ENCODE results near the gene BLM.

BLM gene

DNA sequence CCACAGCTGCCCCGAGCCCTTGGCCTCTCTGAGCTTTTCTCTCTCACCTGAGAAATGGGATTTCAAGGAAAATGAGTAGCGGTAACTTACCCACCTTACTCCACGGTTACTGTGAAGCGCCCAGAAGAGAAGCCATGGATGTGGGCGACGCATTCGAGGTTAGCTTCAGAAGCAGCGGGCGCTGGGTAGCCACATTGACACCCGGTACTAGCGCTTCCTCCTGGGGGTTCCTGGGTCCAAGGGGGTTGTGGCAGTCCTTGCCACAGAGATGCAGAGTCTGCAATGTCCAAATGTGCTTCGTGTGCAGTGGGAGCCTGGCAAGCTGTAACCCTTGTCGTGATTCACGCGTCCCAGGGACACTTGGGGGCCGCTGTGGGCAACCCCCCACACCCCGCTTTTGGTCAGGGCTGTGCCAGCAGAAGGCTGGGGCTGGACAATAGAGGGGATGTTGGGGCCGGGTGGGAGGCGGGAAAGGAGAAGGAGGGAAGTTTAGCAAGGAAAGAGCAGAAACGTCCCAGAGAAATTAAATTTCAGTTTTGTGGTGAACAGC, 109.8 kb downstream of the BLM start:
- no peak overlapping the region for H3K4me3 ChIP-seq (ENCODE audit: low read depth, low read length)
- no peak for DNase-seq (ENCODE audit: low read depth)
- TF ChIP-seq POLR2A (IDR thresholded peaks at IDR 0.05; ENCODE audit: extremely low read depth, insufficient read length) (no peak), MYC (IDR thresholded peaks at IDR 0.05; ENCODE audit: low read depth, low read length) (no peak)
- TF ChIP-seq, protein P1, sequence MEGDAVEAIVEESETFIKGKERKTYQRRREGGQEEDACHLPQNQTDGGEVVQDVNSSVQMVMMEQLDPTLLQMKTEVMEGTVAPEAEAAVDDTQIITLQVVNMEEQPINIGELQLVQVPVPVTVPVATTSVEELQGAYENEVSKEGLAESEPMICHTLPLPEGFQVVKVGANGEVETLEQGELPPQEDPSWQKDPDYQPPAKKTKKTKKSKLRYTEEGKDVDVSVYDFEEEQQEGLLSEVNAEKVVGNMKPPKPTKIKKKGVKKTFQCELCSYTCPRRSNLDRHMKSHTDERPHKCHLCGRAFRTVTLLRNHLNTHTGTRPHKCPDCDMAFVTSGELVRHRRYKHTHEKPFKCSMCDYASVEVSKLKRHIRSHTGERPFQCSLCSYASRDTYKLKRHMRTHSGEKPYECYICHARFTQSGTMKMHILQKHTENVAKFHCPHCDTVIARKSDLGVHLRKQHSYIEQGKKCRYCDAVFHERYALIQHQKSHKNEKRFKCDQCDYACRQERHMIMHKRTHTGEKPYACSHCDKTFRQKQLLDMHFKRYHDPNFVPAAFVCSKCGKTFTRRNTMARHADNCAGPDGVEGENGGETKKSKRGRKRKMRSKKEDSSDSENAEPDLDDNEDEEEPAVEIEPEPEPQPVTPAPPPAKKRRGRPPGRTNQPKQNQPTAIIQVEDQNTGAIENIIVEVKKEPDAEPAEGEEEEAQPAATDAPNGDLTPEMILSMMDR (IDR thresholded peaks at IDR 0.05; ENCODE audit: low read depth, low read length), result no peak
- TF ChIP-seq, protein P2, sequence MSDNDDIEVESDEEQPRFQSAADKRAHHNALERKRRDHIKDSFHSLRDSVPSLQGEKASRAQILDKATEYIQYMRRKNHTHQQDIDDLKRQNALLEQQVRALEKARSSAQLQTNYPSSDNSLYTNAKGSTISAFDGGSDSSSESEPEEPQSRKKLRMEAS (IDR thresholded peaks at IDR 0.05; ENCODE audit: low read depth, low read length), result no peak

DNA sequence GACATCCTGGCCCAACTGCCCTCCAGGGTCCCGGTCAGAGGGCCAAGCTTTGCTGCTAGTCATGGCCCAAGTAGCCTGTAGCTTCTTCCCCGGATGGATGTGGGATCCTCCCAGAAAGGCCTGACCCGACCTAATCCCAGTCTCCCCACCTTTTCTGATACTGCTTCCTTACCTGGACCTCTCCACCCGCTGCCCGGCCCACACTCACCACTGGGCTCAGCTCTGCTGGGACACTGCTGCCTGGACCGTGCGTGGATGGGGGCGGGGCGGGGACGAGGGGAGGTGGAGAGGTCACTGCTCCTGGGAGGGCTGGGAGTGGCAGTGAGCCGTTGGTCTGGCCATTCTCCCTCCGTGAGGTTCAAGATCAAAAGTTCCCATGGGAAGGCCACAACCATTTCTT, 111.0 kb downstream of the BLM start:
- DNase-seq (ENCODE audit: low read depth), result no peak
- H3K4me3 ChIP-seq (ENCODE audit: low read depth, low read length), result no peak overlapping the region
- TF ChIP-seq MYC (IDR thresholded peaks at IDR 0.05; ENCODE audit: low read depth, low read length) (no peak), POLR2A (IDR thresholded peaks at IDR 0.05; ENCODE audit: extremely low read depth, insufficient read length) (no peak)
- TF ChIP-seq, protein P2 (IDR thresholded peaks at IDR 0.05; ENCODE audit: low read depth, low read length), result no peak
- TF ChIP-seq, protein P1 (IDR thresholded peaks at IDR 0.05; ENCODE audit: low read depth, low read length), result no peak

DNA sequence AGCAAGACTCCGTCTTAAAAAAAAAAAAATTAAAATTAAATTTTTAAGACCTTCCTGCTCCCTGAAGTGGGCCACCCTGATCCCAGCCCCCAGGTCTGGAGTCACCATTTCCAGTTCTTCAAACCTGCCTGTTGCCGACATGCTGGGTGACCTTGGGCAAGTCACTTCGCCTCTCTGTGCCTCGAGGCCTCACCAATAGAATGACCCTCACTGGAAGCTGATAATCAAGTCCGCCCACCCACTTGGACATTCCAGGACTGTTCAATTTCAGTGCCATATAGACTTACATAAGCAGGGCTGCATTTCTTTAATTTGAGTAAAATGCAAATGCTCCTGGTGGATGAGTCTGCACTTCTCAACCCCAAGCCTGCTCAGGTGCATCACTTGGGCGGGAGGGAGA, 112.0 kb downstream of the BLM start:
- no peak overlapping the region for H3K4me3 ChIP-seq (ENCODE audit: low read depth, low read length)
- no peak for TF ChIP-seq POLR2A (IDR thresholded peaks at IDR 0.05; ENCODE audit: extremely low read depth, insufficient read length)
- TF ChIP-seq, protein P1 (IDR thresholded peaks at IDR 0.05; ENCODE audit: low read depth, low read length), result no peak
- no peak for TF ChIP-seq MYC (IDR thresholded peaks at IDR 0.05; ENCODE audit: low read depth, low read length)
- TF ChIP-seq, protein P2 (IDR thresholded peaks at IDR 0.05; ENCODE audit: low read depth, low read length), result no peak
- no peak for DNase-seq (ENCODE audit: low read depth)

DNA sequence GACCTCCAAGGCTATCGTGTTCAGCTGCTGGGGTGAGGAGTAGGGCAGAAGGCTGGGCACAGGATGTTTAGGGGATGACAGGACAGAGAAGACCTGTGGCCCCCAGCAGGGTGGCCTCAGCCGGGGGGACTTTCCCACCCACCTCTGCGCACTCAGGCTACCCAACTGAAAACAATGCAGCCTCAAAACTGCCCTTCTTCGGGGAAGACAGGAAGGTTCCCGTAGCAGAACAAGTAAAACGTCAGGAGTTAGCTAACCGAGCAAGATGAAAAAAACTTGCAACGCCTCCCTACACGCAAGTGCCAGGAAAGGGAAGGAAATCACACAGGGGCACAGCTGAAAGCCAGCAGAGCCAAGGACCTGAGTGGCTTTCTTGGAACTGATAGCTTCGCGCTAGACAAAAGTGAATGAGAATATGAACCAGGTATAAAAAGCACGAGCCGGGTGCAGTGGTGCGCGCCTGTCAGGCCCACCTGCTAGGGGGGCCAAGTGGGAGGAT, 112.8 kb downstream of the BLM start:
- peak; percentile 79 for DNase-seq (ENCODE audit: low read depth)
- H3K4me3 ChIP-seq (ENCODE audit: low read depth, low read length), result no peak overlapping the region
- TF ChIP-seq, protein P1 (IDR thresholded peaks at IDR 0.05; ENCODE audit: low read depth, low read length), result no peak
- TF ChIP-seq, protein P2 (IDR thresholded peaks at IDR 0.05; ENCODE audit: low read depth, low read length), result peak; percentile 39; the same call in 1 of the 2 replicates
- TF ChIP-seq POLR2A (IDR thresholded peaks at IDR 0.05; ENCODE audit: extremely low read depth, insufficient read length) (no peak), MYC (IDR thresholded peaks at IDR 0.05; ENCODE audit: low read depth, low read length) (peak; percentile 57)

DNA sequence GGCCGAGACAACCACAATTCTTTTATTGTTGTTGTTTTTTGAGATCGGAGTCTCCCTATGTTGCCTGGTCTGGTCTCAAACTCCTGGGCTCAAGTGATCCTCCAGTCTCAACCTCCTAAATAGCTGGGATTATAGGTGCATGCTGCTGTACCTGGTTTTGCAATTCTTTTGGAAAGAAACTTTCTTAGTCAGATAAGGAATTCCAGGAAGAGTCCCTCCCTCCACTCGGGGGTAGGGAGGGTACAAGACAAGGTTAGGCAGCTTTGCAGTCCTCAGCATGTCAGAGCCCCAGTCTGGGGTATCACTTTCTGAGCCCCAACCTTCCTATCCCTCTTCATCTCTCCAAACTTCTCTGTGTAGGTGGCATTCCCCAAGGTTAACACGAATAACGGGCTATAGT, 117.5 kb downstream of the BLM start:
- no peak for DNase-seq (ENCODE audit: low read depth)
- TF ChIP-seq MYC (IDR thresholded peaks at IDR 0.05; ENCODE audit: low read depth, low read length) (no peak), POLR2A (IDR thresholded peaks at IDR 0.05; ENCODE audit: extremely low read depth, insufficient read length) (no peak)
- TF ChIP-seq, protein P2 (IDR thresholded peaks at IDR 0.05; ENCODE audit: low read depth, low read length), result no peak
- TF ChIP-seq, protein P1 (IDR thresholded peaks at IDR 0.05; ENCODE audit: low read depth, low read length), result no peak
- no peak overlapping the region for H3K4me3 ChIP-seq (ENCODE audit: low read depth, low read length)

Measured in NB4 (cell line).